ENCODE results near the gene LAGE3.

Gene LAGE3

DNA sequence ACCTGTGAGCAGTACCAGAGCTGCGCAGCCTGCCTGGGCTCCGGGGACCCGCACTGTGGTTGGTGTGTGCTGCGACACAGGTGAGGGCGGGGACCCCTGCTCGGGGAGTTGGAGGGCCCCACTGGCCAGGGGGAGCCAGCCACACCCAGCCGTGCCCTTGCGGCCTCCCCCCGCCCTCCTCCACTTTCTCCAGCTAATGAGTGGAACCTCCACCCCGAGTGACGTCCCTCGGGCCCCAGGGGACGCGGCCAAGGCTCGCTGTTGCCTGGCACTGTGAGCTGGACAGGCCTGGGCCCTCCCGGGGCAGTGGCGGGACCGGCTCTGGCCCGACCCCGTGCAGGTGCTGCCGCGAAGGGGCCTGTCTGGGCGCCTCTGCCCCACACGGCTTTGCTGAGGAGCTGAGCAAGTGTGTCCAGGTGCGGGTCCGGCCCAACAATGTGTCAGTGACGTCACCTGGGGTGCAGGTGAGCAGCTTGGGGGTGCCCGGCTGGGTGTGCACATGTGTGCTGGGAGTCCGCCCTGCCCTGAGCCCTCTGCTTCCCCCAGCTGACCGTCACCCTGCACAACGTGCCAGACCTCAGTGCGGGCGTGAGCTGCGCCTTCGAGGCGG is 15.4 kb downstream of the LAGE3 start:
- TF ChIP-seq POLR2A (IDR thresholded peaks at IDR 0.05; ENCODE audit: extremely low read depth, insufficient read length), result no peak
- TF ChIP-seq CTCF (IDR thresholded peaks at IDR 0.05; ENCODE audit: low read depth, low read length), result no peak
- TF ChIP-seq MYC (IDR thresholded peaks at IDR 0.05; ENCODE audit: low read depth, low read length), result no peak
- TF ChIP-seq MAX (IDR thresholded peaks at IDR 0.05; ENCODE audit: low read depth, low read length), result no peak
- H3K4me3 ChIP-seq (ENCODE audit: low read depth, low read length), result no peak overlapping the region
- no peak for DNase-seq (ENCODE audit: low read depth)

DNA sequence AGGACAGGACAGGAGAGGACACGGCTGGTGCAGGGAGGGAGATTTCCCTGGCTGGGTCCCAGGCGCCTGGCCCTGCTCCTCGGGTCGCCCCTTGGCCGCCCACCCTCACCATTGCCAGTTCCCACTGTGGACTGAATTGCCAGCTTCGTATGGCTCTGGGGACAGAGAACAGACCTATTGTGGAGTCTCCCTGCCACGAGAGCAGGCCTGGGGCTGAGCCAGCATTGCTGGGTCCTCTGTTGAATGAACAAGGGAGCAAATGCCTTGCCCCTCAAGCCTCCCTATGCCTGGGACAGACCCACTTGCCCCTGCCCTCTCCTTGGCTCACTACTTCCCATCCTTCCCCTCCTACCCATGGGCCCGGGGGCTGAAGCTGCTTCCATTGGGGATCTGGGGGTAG is 16.7 kb downstream of the LAGE3 start:
- TF ChIP-seq MYC (IDR thresholded peaks at IDR 0.05; ENCODE audit: low read depth, low read length), result no peak
- no peak for TF ChIP-seq CTCF (IDR thresholded peaks at IDR 0.05; ENCODE audit: low read depth, low read length)
- TF ChIP-seq POLR2A (IDR thresholded peaks at IDR 0.05; ENCODE audit: extremely low read depth, insufficient read length), result no peak
- TF ChIP-seq MAX (IDR thresholded peaks at IDR 0.05; ENCODE audit: low read depth, low read length), result no peak
- H3K4me3 ChIP-seq (ENCODE audit: low read depth, low read length), result no peak overlapping the region
- no peak for DNase-seq (ENCODE audit: low read depth)

DNA sequence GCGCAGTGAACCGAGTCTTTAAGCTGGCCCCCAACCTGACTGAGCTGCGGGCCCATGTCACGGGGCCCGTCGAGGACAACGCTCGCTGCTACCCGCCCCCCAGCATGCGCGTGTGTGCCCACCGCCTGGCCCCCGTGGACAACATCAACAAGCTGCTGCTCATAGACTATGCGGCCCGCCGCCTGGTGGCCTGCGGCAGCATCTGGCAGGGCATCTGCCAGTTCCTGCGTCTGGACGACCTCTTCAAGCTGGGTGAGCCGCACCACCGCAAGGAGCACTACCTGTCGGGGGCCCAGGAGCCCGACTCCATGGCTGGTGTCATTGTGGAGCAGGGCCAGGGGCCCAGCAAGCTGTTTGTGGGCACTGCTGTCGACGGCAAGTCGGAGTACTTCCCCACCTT is 18.8 kb downstream of the LAGE3 start:
- DNase-seq (ENCODE audit: low read depth), result no peak

DNA sequence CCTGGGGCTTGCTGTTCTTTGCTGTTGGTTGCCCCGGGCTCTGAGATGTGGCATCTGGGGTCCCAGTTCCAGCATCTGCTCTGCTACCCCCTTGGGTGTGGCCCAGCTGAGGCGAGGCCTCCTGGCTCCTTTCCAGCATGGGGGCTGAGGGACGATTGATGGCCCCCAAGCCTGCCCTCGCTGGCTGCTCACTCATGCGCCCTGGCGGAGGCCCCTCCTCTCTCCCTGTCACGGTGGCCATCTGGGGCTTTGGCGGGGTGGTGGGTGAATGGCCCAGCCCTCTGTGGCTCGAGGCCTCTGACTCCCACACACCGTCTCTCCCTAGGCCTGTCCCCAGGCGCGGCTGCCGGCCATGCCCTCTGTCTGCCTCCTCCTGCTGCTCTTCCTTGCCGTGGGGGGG is 19.2 kb downstream of the LAGE3 start:
- TF ChIP-seq CTCF (IDR thresholded peaks at IDR 0.05; ENCODE audit: low read depth, low read length), result no peak
- TF ChIP-seq POLR2A (IDR thresholded peaks at IDR 0.05; ENCODE audit: extremely low read depth, insufficient read length), result no peak
- TF ChIP-seq MYC (IDR thresholded peaks at IDR 0.05; ENCODE audit: low read depth, low read length), result no peak
- TF ChIP-seq MAX (IDR thresholded peaks at IDR 0.05; ENCODE audit: low read depth, low read length), result no peak
- peak; percentile 35 for DNase-seq (ENCODE audit: low read depth)
- no peak overlapping the region for H3K4me3 ChIP-seq (ENCODE audit: low read depth, low read length)

More for the DNA sequence above, 18.8 kb downstream of the LAGE3 start:
- no peak for TF ChIP-seq MYC (IDR thresholded peaks at IDR 0.05; ENCODE audit: low read depth, low read length)
- TF ChIP-seq CTCF (IDR thresholded peaks at IDR 0.05; ENCODE audit: low read depth, low read length), result no peak
- TF ChIP-seq POLR2A (IDR thresholded peaks at IDR 0.05; ENCODE audit: extremely low read depth, insufficient read length), result no peak
- TF ChIP-seq MAX (IDR thresholded peaks at IDR 0.05; ENCODE audit: low read depth, low read length), result no peak
- H3K4me3 ChIP-seq (ENCODE audit: low read depth, low read length), result no peak overlapping the region

GRCh38 chrX:154458954-154459778 is 19.9 kb downstream of the LAGE3 start:
- peak overlapping the region; percentile 62 for H3K4me3 ChIP-seq (ENCODE audit: low read depth, low read length)
- peak; percentile 52 for DNase-seq (ENCODE audit: low read depth)
- no peak for TF ChIP-seq MAX (IDR thresholded peaks at IDR 0.05; ENCODE audit: low read depth, low read length)
- TF ChIP-seq MYC (IDR thresholded peaks at IDR 0.05; ENCODE audit: low read depth, low read length), result no peak

Measured in NB4 (cell line).